ENCODE results near the gene NVL. TPM values are rescaled to one million over a fixed set of nuclear protein-coding genes. Genes with fewer than 3 reads are reported as not detected.

Gene NVL
- total and polyA plus RNA-seq, 4 experiments from 2014 or later: 16.9 to 46.7 (median 29.9) TPM

- peak overlapping the region; percentile 48 to 92 (median 83) for H3K27ac Mint-ChIP-seq
- peaks cover 36 to 73% (median 53%) of the 10 kb centered on the region in 4 donors for H3K4me1 Mint-ChIP-seq
- POLR2A ChIA-PET (ENCODE audit: partially characterized antibody): interaction anchor here (1.0 to 4.7 kb wide), 2 partner anchors 9 to 349 kb away, joined by 3 to 40 read pairs; no protein-coding TSS in a partner anchor
- no peaks in the 10 kb centered on the region for H3K27me3 Mint-ChIP-seq
- CTCF ChIA-PET (ENCODE audit: partially characterized antibody): interaction anchor here (1.1 to 1.2 kb wide), 3 partner anchors 12 to 107 kb away, joined by 3 read pairs; no protein-coding TSS in a partner anchor
- intact Hi-C loops (cut with micrococcal nuclease): loop anchor here (10.0 kb wide), 2 partner anchors 60 to 340 kb away; partner anchors contain the start of gene TP53BP2
- H3K4me3 Mint-ChIP-seq: peak overlapping the region; percentile 89 to 94 (median 91)
- DNase-seq: no peak
- peaks cover 9% of the 10 kb centered on the region for H3K36me3 ChIP-seq (ENCODE audit: insufficient read depth, low read length)
- peaks cover 14 to 42% of the 10 kb centered on the region in 2 donors for H3K36me3 Mint-ChIP-seq
- H3K9me3 ChIP-seq (ENCODE audit: control insufficient read depth in 1 of 2, low read length in 2 of 2): no peaks in the 10 kb centered on the region
- peaks cover 75% of the 10 kb centered on the region for H3K4me1 ChIP-seq (ENCODE audit: insufficient read depth, low read length)
- H3K27ac ChIP-seq (ENCODE audit: low read depth, low read length): no peak overlapping the region
- H3K27me3 ChIP-seq (ENCODE audit: insufficient read depth, low read length): no peaks in the 10 kb centered on the region
- H3K4me3 ChIP-seq (ENCODE audit: low read length in 2 of 2): no peak overlapping the region
- H3K9me3 Mint-ChIP-seq: peaks cover 0 to 4% (median 0%) of the 10 kb centered on the region in 8 donors
Observed at GRCh38 chr1:224185208-224185607, 144.8 kb downstream of the NVL start.

DNA sequence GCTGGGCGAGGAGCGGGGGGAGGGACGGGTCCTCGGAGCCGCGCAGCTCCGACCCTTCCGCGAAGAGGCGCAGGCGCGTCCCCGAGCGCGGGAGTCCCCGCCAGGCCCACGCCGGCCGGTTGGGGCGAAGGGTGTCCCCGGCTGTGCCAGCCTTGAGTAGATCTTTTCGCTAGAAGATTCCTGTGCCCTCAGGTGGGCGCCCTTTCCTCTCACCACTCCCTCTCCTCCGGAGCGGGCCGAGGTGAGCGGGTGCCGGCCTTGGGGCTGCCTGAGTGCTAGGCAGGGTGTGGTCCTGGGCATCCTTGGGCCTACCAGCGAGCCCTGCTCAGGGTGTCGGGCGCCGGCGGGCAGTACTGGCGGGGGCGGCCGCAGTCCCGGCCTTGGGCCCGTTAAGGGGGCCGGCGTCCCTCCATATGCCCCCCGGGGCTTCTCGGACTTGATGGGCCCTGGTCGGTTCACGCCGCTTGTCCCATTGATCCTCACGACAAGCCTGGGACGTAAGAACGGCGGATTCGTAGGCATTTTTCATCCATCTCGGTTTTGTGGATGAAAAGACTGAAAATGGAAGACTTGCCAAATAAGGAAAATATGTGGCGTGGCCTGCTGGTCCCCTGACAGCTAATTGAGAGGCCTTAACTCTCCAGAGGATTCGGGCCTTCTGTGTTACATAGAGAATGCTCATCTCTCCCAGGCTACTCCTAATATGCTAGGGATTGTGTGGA, 146.2 kb downstream of the NVL start:
- Mint-ChIP-seq H3K4me1 (peaks cover 32 to 60% (median 45%) of the 10 kb centered on the region in 4 donors), H3K36me3 (peaks cover 7 to 30% of the 10 kb centered on the region in 2 donors), H3K4me3 (peak overlapping the region; percentile 89 to 94 (median 91)), H3K27ac (peak overlapping the region; percentile 88 to 93 (median 92)), H3K9me3 (peaks cover 0 to 4% (median 0%) of the 10 kb centered on the region in 8 donors), H3K27me3 (no peaks in the 10 kb centered on the region)
- no peaks in the 10 kb centered on the region for H3K27me3 ChIP-seq (ENCODE audit: insufficient read depth, low read length)
- DNase-seq: peak in 3 of 5 donors; percentile 56 to 66 (median 61)
- peaks cover 64% of the 10 kb centered on the region for H3K4me1 ChIP-seq (ENCODE audit: insufficient read depth, low read length)
- ChIA-PET POLR2A (ENCODE audit: partially characterized antibody) (interaction anchor here (0.6 to 4.7 kb wide), 21 partner anchors 10 to 1285 kb away, joined by 3 to 49 read pairs (median 7); partner anchors contain the start of genes CNIH4, FBXO28, NVL and WDR26), CTCF (ENCODE audit: partially characterized antibody) (interaction anchor here (1.0 to 1.9 kb wide), 5 partner anchors 10 to 108 kb away, joined by 3 to 6 read pairs (median 3); no protein-coding TSS in a partner anchor)
- no peaks in the 10 kb centered on the region for H3K9me3 ChIP-seq (ENCODE audit: control insufficient read depth in 1 of 2, low read length in 2 of 2)
- H3K36me3 ChIP-seq (ENCODE audit: insufficient read depth, low read length): no peaks in the 10 kb centered on the region
- peak overlapping the region; percentile 74 to 79 for H3K4me3 ChIP-seq (ENCODE audit: low read length in 2 of 2)
- H3K27ac ChIP-seq (ENCODE audit: low read depth, low read length): peak overlapping the region; percentile 93
- intact Hi-C loops (cut with micrococcal nuclease): loop anchor here (2.0 to 10.0 kb wide), 6 partner anchors 61 to 1566 kb away; partner anchors contain the start of genes FBXO28, MIA3, TP53BP2 and WDR26

DNA sequence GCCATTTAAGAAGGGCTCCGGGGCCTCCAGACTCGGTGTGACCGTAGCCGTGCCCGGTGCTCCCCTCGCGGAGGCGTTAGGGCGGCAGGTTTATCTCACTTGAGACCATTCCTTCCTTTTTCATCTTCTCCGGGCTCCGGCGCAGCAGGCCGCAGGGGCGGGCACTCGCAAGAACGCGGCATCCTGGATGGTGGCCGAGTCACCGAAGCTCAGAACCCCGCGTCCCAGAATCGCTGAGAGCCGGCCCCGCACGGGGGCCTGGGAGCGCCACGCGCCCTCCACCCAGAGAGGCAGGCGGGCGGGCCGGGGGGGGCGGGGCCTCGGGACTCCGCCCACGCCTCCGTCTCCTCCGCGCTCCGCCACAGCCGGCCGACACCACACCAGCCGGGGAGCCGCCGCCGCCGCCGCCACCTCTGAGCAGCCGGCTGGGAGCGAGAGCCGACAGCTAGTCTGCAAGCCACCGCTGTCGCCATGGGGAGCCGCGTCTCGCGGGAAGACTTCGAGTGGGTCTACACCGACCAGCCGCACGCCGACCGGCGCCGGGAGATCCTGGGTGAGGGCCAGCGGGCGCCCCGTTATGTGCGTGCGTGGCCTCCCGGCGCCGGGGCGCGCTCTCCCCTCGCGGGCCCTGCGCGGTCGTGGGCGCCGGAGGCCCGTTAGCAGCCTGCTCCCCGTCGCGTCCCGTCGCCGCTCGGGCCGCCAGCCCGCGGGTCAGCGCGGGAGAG, 146.9 kb downstream of the NVL start, which contains the start of gene DEGS1:
Gene DEGS1 (plus strand): TSS at position 375 of the 725 bp plus-strand sequence. CDS start 97 bp downstream, at position 472.
- DNase-seq: peak; percentile 84 to 88 (median 85)
- H3K4me3 Mint-ChIP-seq: peak within 1 kb of the TSS; percentile 90 to 97 (median 94)
- Histone ChIP-seq H3K4me1 (ENCODE audit: insufficient read depth, low read length) (peaks cover 59% of the 10 kb centered on the region), H3K27ac (ENCODE audit: low read depth, low read length) (peak within 1 kb of the TSS; percentile 93), H3K27me3 (ENCODE audit: insufficient read depth, low read length) (no peaks in the 10 kb centered on the region), H3K9me3 (ENCODE audit: control insufficient read depth in 1 of 2, low read length in 2 of 2) (no peaks in the 10 kb centered on the region), H3K4me3 (ENCODE audit: low read length in 2 of 2) (peak within 1 kb of the TSS; percentile 79), H3K36me3 (ENCODE audit: insufficient read depth, low read length) (no peaks in the 10 kb centered on the region)
- H3K27ac Mint-ChIP-seq: peak within 1 kb of the TSS; percentile 91 to 99 (median 98)
- POLR2A ChIA-PET (ENCODE audit: partially characterized antibody): interaction anchor here (0.6 to 4.7 kb wide), 28 partner anchors 9 to 1816 kb away, joined by 3 to 49 read pairs (median 6); partner anchors contain the start of genes CNIH4, FBXO28, NVL and SDE2
- H3K36me3 Mint-ChIP-seq: peaks cover 3 to 24% of the 10 kb centered on the region in 2 donors
- peaks cover 0 to 4% (median 0%) of the 10 kb centered on the region in 8 donors for H3K9me3 Mint-ChIP-seq
- CTCF ChIA-PET (ENCODE audit: partially characterized antibody): interaction anchor here (0.8 to 1.9 kb wide), 6 partner anchors 13 to 152 kb away, joined by 3 to 7 read pairs (median 4); no protein-coding TSS in a partner anchor
- peaks cover 27 to 53% (median 40%) of the 10 kb centered on the region in 4 donors for H3K4me1 Mint-ChIP-seq
- no peaks in the 10 kb centered on the region for H3K27me3 Mint-ChIP-seq
- intact Hi-C loops (cut with micrococcal nuclease): loop anchor here (1.0 to 10.0 kb wide), 9 partner anchors 13 to 1566 kb away; partner anchors contain the start of genes CNIH4, FBXO28, MIA3 and NVL

DNA sequence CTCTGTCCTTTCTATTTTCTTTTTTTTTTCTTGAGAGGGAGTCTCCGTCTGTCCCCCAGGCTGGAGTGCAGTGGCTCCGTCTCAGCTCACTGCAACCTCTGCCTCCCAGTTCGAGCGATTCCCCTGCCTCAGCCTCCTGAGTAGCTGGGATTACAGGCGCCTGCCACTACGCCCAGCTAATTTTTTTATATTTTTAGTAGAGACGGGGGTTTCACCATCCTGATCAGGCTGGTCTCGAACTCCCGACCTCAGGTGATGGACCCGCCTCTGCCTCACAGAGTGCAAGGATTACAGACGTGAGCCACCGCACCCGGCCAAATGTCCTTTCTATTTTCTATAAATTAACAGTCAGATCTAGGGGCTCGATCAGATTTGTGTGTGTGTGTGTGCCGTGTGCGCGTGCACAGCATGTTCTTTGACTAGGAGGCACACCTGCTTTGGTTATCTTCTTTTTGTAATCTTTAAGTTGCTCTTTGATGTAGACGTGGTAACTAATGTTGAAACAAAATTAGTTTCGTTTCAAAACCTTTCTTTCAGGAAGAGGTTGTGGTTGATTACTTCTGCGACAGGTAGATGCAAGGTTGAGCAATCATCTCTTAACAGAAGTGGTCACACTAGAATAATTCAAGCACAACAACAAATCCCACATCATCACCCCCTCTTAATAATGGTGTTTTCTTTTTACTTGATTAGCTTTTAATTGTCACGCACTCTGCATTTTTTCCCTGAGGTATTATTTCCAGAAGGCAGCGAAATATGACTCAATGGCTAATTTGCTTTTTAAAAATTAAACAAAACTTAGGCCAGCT, 147.7 kb downstream of the NVL start:
- no peaks in the 10 kb centered on the region for H3K9me3 ChIP-seq (ENCODE audit: control insufficient read depth in 1 of 2, low read length in 2 of 2)
- peaks cover 25 to 53% (median 40%) of the 10 kb centered on the region in 4 donors for H3K4me1 Mint-ChIP-seq
- intact Hi-C loops (cut with micrococcal nuclease): loop anchor here (1.0 to 10.0 kb wide), 9 partner anchors 12 to 1565 kb away; partner anchors contain the start of genes CNIH4, FBXO28, MIA3 and NVL
- no peaks in the 10 kb centered on the region for H3K27me3 ChIP-seq (ENCODE audit: insufficient read depth, low read length)
- peak overlapping the region; percentile 93 for H3K27ac ChIP-seq (ENCODE audit: low read depth, low read length)
- peak overlapping the region; percentile 79 for H3K4me3 ChIP-seq (ENCODE audit: low read length in 2 of 2)
- peak overlapping the region; percentile 91 to 99 (median 98) for H3K27ac Mint-ChIP-seq
- no peaks in the 10 kb centered on the region for H3K27me3 Mint-ChIP-seq
- H3K4me1 ChIP-seq (ENCODE audit: insufficient read depth, low read length): peaks cover 56% of the 10 kb centered on the region
- DNase-seq: peak; percentile 79 to 89 (median 85)
- peaks cover 0 to 4% (median 0%) of the 10 kb centered on the region in 8 donors for H3K9me3 Mint-ChIP-seq
- H3K36me3 ChIP-seq (ENCODE audit: insufficient read depth, low read length): no peaks in the 10 kb centered on the region
- H3K4me3 Mint-ChIP-seq: peak overlapping the region; percentile 68 to 97 (median 92)
- POLR2A ChIA-PET (ENCODE audit: partially characterized antibody): interaction anchor here (0.6 to 4.7 kb wide), 26 partner anchors 8 to 1263 kb away, joined by 3 to 49 read pairs (median 6); partner anchors contain the start of genes CNIH4, FBXO28, NVL and WDR26
- peaks cover 3 to 20% of the 10 kb centered on the region in 2 donors for H3K36me3 Mint-ChIP-seq
- CTCF ChIA-PET (ENCODE audit: partially characterized antibody): interaction anchor here (0.6 to 2.1 kb wide), 8 partner anchors 9 to 153 kb away, joined by 3 to 7 read pairs (median 4); no protein-coding TSS in a partner anchor

DNA sequence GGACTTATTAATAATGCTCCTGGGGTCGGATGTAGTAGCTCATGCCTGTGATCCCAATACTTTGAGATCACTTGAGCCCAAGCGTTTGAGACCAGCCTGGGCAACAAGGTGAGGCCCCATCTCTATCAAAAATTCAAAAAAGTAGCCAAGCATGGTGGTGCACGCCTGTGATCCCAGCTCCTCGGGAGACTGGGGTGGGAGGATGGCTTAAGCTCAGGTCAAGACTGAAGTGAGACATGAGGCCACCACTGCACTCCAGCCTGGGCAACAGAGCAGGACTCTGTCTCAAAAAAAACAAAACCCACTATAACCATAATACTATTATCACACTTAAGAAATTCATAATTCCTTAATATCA, 148.5 kb downstream of the NVL start:
- Mint-ChIP-seq H3K27ac (peak overlapping the region; percentile 91 to 99 (median 98)), H3K9me3 (peaks cover 0 to 4% (median 0%) of the 10 kb centered on the region in 8 donors), H3K4me1 (peaks cover 22 to 47% (median 36%) of the 10 kb centered on the region in 4 donors), H3K36me3 (peaks cover 3 to 13% of the 10 kb centered on the region in 2 donors), H3K4me3 (peak overlapping the region in 6 of 8 donors; percentile 68 to 97 (median 94)), H3K27me3 (no peaks in the 10 kb centered on the region)
- CTCF ChIA-PET (ENCODE audit: partially characterized antibody): interaction anchor here (0.6 to 2.1 kb wide), 2 partner anchors 8 to 12 kb away, joined by 3 to 6 read pairs; no protein-coding TSS in a partner anchor
- H3K9me3 ChIP-seq (ENCODE audit: control insufficient read depth in 1 of 2, low read length in 2 of 2): no peaks in the 10 kb centered on the region
- no peak overlapping the region for H3K27ac ChIP-seq (ENCODE audit: low read depth, low read length)
- H3K27me3 ChIP-seq (ENCODE audit: insufficient read depth, low read length): no peaks in the 10 kb centered on the region
- peaks cover 48% of the 10 kb centered on the region for H3K4me1 ChIP-seq (ENCODE audit: insufficient read depth, low read length)
- no peaks in the 10 kb centered on the region for H3K36me3 ChIP-seq (ENCODE audit: insufficient read depth, low read length)
- DNase-seq: no peak
- no peak overlapping the region for H3K4me3 ChIP-seq (ENCODE audit: low read length in 2 of 2)
- POLR2A ChIA-PET (ENCODE audit: partially characterized antibody): interaction anchor here (0.6 to 4.7 kb wide), 6 partner anchors 12 to 152 kb away, joined by 3 to 49 read pairs (median 22); partner anchors contain the start of gene NVL
- intact Hi-C loops (cut with micrococcal nuclease): loop anchor here (5.0 to 10.0 kb wide), 5 partner anchors 63 to 1564 kb away; partner anchors contain the start of genes MIA3, TP53BP2 and WDR26

Measured in CD4-positive, alpha-beta memory T cell (primary cell).